GM13977 (cell line): ENCODE measurements around the gene ATXN1.

ENCODE experiments used
- DNase-seq: peaks from one replicate; pipeline ENCODE4 v3.0.0; 2012; ENCODE audit warnings: low spot score
- in situ Hi-C: fragments of 300-500 bp; cut with MboI; formaldehyde crosslinking; loops from one replicate; pipeline ENCODE4 v1.12.0; 2022; ENCODE audit warnings: low sequenced_read_pairs, low pct_unique_long_range_greater_than_20kb, mixed read lengths, inconsistent platforms; ENCODE audit not compliant: unreplicated experiment
- TF ChIP-seq, protein P1 (sequence below): IDR thresholded peaks from 2 replicates; pipeline ENCODE4 v1.5.1; 2012; ENCODE audit warnings: mild to moderate bottlenecking, control low read depth; ENCODE audit not compliant: insufficient read depth; ENCODE audit errors: extremely low read depth, missing control alignments

The ATXN1 gene

DNA sequence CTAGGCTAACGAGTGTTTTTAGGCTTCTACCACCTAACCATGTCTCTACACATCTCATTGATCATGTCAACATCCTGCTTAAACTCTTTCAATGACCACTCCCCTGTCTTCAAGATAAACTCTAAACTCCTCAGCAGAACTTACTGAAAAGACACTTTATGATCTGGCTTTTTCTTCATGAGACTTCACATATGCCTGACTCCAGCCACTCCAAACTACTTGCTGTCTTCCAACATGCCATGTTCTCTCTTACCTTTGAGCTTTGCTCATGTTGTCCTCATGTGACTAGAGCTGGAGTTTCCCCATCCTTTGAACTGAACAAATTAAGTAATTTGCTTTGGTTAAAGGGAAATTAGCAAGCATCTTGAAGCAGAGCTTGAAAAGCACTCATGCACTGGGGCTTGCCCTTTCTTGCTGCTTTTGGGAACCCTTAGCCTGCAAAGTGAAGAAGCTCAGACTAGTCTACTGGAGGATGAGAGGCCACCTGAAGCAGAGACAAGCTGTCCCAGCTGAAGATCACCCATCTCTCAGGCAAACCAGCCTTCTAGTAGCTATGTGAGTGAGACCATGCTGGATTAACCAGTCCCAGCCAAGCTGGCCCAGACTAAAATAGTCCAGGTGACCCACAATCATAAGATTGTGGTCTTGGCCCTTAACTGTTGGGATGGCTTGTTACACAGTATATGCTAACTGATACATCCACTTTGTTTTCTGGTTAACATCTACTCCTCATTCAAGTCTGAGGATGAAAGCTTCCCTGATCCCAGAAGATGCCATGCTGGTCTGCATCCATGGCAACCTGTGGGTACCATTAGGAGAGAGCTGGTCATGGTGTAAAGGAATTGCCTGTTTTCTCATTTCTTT lies 287.1 kb downstream of the ATXN1 start:
- no peak for DNase-seq
- in situ Hi-C loops, result no loop called here
- TF ChIP-seq, protein P1, sequence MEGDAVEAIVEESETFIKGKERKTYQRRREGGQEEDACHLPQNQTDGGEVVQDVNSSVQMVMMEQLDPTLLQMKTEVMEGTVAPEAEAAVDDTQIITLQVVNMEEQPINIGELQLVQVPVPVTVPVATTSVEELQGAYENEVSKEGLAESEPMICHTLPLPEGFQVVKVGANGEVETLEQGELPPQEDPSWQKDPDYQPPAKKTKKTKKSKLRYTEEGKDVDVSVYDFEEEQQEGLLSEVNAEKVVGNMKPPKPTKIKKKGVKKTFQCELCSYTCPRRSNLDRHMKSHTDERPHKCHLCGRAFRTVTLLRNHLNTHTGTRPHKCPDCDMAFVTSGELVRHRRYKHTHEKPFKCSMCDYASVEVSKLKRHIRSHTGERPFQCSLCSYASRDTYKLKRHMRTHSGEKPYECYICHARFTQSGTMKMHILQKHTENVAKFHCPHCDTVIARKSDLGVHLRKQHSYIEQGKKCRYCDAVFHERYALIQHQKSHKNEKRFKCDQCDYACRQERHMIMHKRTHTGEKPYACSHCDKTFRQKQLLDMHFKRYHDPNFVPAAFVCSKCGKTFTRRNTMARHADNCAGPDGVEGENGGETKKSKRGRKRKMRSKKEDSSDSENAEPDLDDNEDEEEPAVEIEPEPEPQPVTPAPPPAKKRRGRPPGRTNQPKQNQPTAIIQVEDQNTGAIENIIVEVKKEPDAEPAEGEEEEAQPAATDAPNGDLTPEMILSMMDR, result no peak

DNA sequence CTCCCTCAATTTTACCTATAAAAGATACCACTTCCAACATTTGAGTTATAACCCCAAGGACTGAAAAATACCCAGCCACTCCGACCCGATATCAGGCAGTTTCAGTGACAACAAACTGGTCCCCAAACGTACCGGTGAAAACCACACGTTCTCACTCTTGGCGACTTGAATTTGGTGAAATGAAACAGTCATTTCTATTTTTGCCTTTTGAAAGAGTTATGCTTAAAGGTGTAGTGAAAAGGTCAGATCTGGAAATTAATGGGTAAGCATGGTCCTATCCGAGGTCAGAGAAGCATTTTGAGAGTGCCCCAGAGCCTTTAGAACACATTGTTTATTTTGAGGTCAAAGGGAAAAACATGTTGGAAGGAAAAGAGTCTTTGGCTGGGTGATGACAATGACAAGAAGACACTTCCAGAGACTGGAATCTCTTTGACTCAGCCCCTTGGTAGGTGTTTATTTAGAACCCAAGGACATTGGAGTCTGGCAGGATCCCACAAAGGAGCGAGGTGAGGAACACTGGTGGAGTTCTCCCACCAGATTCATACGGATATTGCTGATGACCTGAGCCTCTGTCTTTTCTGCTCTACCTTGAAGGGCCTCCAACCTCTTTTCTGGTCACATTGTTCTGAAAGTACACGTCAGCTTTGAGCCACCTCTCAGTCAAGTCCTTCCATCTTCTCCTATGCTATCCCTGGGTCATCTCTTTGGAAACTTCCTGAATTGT lies 287.9 kb downstream of the ATXN1 start:
- peak; percentile 22 for DNase-seq
- in situ Hi-C loops, result no loop called here
- TF ChIP-seq, protein P1, result no peak

DNA sequence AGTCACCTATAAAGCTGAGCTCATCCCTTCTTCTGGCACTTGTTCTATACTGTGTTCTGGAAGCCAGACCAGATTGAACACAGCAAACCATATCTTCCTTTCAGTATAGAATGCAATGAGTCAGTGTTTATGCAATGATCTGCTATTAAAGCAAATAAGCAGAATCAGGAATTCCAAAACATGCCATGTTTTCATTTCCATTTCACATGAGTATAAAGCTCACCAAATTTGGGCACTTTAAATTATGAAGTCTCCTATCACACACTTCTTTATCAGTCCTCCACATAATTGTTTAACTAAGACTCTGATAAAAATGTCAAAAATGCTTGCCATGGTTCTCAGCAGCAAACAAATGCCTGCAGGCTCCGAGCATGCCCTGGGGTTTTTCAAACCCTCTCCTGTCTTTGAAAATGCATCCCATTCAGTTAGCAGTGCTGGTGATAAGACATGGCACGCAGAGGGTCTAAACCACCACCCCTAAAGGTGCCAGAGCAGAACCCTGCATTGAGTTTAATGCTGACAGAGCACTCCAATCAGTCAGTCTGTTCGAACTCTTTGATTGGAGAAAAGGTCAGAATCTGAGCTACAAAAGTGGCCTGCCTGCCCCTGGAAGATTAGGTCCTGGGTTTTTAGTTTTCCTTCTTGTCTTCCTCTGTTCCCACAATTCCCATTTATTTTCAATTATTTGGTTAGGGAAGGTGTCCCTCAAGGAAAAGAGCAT lies 288.8 kb downstream of the ATXN1 start:
- in situ Hi-C loops, result no loop called here
- DNase-seq, result no peak
- TF ChIP-seq, protein P1, result no peak

DNA sequence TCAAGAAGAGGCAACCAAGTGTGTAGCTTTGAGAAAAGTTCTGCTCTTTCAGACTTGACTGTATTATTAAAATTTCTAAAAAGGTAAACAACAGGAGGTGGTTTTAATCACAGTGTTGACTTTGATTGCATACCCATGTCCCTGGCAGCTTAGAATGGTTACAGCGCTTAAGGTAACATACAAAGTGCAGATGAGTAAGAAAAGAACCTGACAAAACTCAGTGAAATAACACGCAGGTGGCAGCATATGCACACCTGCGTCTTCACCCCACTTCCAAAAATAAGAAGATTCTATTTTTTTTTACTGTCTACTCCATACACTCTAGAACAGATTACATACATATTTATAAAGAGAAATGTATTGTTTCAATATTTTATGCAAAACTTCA lies 289.4 kb downstream of the ATXN1 start:
- in situ Hi-C loops, result no loop called here
- DNase-seq, result no peak
- TF ChIP-seq, protein P1, result no peak

DNA sequence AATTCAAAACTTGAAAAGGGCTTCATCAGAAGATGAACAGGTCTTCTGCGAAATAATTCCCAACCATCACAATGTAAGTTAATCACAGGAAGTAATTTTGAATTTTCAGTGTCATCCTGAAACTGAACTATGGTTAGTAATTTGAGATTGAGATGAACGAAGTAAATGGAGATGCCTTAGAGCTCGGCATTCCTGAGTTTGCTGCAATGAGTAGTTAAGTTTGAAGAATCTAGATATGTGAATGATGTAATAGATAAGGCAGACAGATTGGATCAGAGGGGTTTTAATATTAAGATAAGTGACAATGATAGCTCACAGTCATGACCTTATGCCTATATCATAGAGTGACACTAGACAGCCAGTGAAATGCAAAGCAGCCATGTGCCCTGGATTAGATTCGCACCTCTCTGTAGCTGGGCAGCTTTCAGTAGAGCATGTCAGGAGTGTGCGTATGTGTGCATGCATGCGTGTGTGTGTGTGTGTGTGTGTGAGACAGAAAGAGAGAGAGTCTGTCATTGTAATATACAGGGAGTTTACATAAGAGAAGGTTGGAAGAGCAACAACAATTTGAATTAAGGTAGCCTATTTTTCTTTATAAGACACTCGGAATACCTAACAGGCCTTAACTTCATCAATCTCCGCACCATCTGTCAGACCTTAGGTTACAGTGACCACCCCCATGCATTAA lies 289.9 kb downstream of the ATXN1 start:
- TF ChIP-seq, protein P1, result no peak
- DNase-seq, result no peak
- in situ Hi-C loops, result no loop called here

DNA sequence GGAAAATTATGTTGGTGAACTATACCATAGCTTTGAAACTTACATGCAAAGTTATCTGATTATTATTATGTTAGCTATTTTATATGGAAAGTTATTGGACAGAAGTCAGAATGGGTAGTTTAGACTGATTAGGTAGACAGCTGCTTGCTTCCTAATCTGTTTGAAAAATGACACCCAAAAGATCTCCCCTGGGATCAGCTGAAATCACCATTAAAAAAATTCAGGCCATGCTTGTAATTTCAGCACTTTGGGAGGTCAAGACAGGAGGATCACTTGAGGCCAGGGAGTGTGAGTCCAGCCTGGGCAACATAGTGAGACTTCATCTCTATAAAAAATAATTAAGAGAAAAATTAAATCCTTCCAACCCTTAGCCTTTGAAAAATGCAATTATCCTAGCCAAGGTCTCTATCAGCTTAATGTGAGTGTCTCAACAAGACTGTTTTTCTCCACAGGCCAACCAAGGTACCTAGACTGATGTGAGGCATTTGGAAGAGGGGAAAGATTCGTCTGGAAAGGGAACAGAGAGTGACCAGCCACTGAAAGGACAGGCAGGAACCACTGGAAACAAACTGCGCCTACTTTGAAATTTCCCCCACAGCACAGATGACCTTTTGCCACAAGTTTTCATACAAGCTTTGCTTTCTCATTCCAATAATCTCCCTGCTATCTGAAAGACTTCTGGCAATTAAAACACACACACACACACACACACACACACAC lies 290.6 kb downstream of the ATXN1 start:
- in situ Hi-C loops, result no loop called here
- TF ChIP-seq, protein P1, result no peak
- no peak for DNase-seq
